Loucy (cell line): ENCODE results near the gene ITGB3.

Experiments
- H2AFZ ChIP-seq: fragments of 200-600 bp; sonication (generic); 2 replicates; pipeline ENCODE4 v1.6.0; 2016; ENCODE audit warnings: antibody characterized with exemption, mild to moderate bottlenecking, low read length, moderate library complexity
- H3F3A ChIP-seq: fragments of 200-600 bp; 2 replicates; pipeline ENCODE4 v1.6.0; 2016; ENCODE audit warnings: antibody characterized with exemption, low read depth, mild to moderate bottlenecking
- H3K27me3 ChIP-seq: fragments of 200-600 bp; sonication (generic); 2 replicates; pipeline ENCODE4 v1.6.1; 2014; ENCODE audit warnings: low read length, mild to moderate bottlenecking; ENCODE audit not compliant: insufficient read depth, poor library complexity, severe bottlenecking
- H3K36me3 ChIP-seq: fragments of 200-600 bp; sonication (generic); 2 replicates; pipeline ENCODE4 v1.6.1; 2016; ENCODE audit warnings: low read length; ENCODE audit not compliant: insufficient read depth
- H3K4me1 ChIP-seq: fragments of 200-600 bp; sonication (generic); 2 replicates; pipeline ENCODE4 v1.5.1; 2014; ENCODE audit warnings: low read length, mild to moderate bottlenecking; ENCODE audit not compliant: insufficient read depth, poor library complexity, severe bottlenecking
- H3K4me2 ChIP-seq: fragments of 200-600 bp; sonication (generic); 2 replicates; pipeline ENCODE4 v1.6.0; 2014; ENCODE audit warnings: antibody characterized with exemption, low read length, low read depth, mild to moderate bottlenecking; ENCODE audit not compliant: poor library complexity, severe bottlenecking
- H3K4me3 ChIP-seq: fragments of 200-600 bp; sonication (generic); 2 replicates; pipeline ENCODE4 v1.5.1; 2014; ENCODE audit warnings: low read length, mild to moderate bottlenecking, mixed read lengths; ENCODE audit not compliant: poor library complexity, severe bottlenecking
- H3K79me2 ChIP-seq: fragments of 200-600 bp; sonication (generic); 2 replicates; pipeline ENCODE4 v1.6.1; 2014; ENCODE audit warnings: low read length; ENCODE audit not compliant: insufficient read depth
- H3K9ac ChIP-seq: fragments of 200-600 bp; sonication (generic); 2 replicates; pipeline ENCODE4 v1.6.0; 2014; ENCODE audit warnings: mild to moderate bottlenecking, low read depth, low read length, moderate library complexity; ENCODE audit not compliant: poor library complexity, severe bottlenecking
- H3K9me2 ChIP-seq: fragments of 200-600 bp; sonication (generic); replicated peaks from 2 replicates; pipeline ENCODE4 v1.6.1; 2016; ENCODE audit warnings: low read depth, low read length, mixed read lengths
- H3K9me3 ChIP-seq: fragments of 200-600 bp; sonication (generic); 2 replicates; pipeline ENCODE4 v1.6.1; 2014; ENCODE audit warnings: mild to moderate bottlenecking, antibody characterized with exemption, low read length, low read depth; ENCODE audit not compliant: insufficient read depth
- H4K20me1 ChIP-seq: fragments of 200-600 bp; sonication (generic); 2 replicates; pipeline ENCODE4 v1.6.0; 2014; ENCODE audit warnings: antibody characterized with exemption, low read length, mild to moderate bottlenecking; ENCODE audit not compliant: insufficient read depth, poor library complexity, severe bottlenecking
- EZH2phosphoT487 ChIP-seq: fragments of 200-600 bp; IDR thresholded peaks from 2 replicates; pipeline ENCODE4 v1.6.1; 2018; ENCODE audit warnings: antibody characterized with exemption, mild to moderate bottlenecking, moderate library complexity, borderline replicate concordance
- TF ChIP-seq, protein P1 (sequence below): fragments of 200-600 bp; sonication (generic); conservative IDR thresholded peaks from 2 replicates; pipeline ENCODE4 v1.5.1; 2014; ENCODE audit warnings: mild to moderate bottlenecking, antibody characterized with exemption, low read length

ITGB3 gene

DNA sequence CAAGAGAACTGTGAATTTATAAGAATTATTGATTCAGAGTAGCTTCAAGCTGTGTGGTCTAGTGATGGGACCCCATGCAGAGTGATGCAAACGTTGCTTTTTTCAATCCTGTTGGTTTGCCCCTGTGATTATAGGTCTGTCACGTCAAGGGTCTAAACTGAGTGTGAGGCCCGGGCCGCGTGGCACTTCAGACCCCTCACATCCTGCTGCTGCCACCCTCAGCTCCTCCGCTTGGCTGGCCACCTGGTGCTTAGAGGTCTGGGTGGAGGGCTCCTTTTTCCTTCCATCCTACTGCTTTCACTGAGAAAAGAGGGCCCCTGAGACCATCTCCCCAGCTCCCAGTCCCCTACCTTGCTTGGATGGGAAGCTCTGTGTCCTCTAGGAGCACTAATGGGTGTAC is 32.5 kb upstream of the ITGB3 start:
- H3K4me1 ChIP-seq: peaks cover 61% of the 10 kb centered on the region
- no peaks in the 10 kb centered on the region for H3K79me2 ChIP-seq
- peak overlapping the region; percentile 49 for H3K4me3 ChIP-seq
- no peaks in the 10 kb centered on the region for H3K27me3 ChIP-seq
- H3K36me3 ChIP-seq: no peaks in the 10 kb centered on the region
- no peaks in the 10 kb centered on the region for H4K20me1 ChIP-seq
- H3F3A ChIP-seq: no peaks in the 10 kb centered on the region; the same call in 1 of the 2 replicates
- H3K9me3 ChIP-seq: no peaks in the 10 kb centered on the region; the same call in 1 of the 2 replicates
- TF ChIP-seq EZH2phosphoT487: no peak
- TF ChIP-seq, protein P1, sequence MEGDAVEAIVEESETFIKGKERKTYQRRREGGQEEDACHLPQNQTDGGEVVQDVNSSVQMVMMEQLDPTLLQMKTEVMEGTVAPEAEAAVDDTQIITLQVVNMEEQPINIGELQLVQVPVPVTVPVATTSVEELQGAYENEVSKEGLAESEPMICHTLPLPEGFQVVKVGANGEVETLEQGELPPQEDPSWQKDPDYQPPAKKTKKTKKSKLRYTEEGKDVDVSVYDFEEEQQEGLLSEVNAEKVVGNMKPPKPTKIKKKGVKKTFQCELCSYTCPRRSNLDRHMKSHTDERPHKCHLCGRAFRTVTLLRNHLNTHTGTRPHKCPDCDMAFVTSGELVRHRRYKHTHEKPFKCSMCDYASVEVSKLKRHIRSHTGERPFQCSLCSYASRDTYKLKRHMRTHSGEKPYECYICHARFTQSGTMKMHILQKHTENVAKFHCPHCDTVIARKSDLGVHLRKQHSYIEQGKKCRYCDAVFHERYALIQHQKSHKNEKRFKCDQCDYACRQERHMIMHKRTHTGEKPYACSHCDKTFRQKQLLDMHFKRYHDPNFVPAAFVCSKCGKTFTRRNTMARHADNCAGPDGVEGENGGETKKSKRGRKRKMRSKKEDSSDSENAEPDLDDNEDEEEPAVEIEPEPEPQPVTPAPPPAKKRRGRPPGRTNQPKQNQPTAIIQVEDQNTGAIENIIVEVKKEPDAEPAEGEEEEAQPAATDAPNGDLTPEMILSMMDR: no peak
- peak overlapping the region; percentile 42 for H3K9ac ChIP-seq
- H2AFZ ChIP-seq: no peak overlapping the region
- no peaks in the 10 kb centered on the region for H3K9me2 ChIP-seq
- H3K4me2 ChIP-seq: peak overlapping the region; percentile 81

DNA sequence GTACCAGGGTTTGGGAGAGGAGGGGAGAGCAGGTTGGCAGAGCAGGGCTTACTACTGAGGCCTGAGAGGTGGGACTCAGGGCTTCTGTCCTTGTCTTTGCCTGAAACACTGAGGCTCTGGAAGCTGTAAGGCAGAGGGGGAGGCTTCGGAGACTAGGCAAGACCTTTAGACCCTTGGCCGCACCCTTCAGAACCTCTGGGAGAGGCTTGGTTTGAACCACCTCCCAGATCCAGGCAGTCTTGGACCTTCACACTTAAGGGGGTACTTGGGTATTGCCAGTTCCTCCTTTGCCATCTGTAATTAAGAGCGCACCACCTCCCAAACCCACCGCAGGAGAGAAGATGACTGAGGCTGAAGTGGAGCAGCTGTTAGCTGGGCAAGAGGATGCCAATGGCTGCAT is 31.6 kb upstream of the ITGB3 start:
- Histone ChIP-seq H4K20me1 (no peaks in the 10 kb centered on the region), H3K4me3 (no peak overlapping the region), H3K9ac (peak overlapping the region; percentile 42), H3K27me3 (no peaks in the 10 kb centered on the region), H3K9me3 (no peaks in the 10 kb centered on the region; the same call in 1 of the 2 replicates), H3K4me2 (peak overlapping the region; percentile 81), H3F3A (no peaks in the 10 kb centered on the region; the same call in 1 of the 2 replicates), H3K79me2 (no peaks in the 10 kb centered on the region), H3K36me3 (no peaks in the 10 kb centered on the region), H3K4me1 (peaks cover 59% of the 10 kb centered on the region), H2AFZ (no peak overlapping the region), H3K9me2 (no peaks in the 10 kb centered on the region)
- TF ChIP-seq, protein P1: no peak
- no peak for TF ChIP-seq EZH2phosphoT487

DNA sequence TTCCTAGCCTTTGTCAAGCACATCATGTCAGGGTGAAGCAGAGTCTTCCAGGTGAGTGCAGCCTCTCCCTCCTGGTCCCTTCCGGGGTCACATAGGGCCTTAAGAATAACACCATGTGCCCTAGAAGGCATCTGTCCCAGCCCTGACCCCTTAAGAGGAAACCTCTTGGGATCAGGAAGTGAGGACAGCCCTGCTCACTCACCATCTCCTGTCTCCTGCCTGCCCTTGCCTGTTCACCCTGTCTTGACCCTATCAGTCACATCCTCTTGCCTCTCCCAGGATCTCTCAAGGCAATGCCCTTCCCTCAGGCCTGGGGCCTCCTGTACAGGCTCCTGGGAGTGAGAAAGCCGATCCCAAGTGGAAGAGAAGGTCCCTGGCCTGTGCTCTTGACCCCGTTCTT is 30.6 kb upstream of the ITGB3 start:
- Histone ChIP-seq H3K79me2 (no peaks in the 10 kb centered on the region), H3K4me1 (peaks cover 53% of the 10 kb centered on the region), H3K9ac (no peak overlapping the region), H3K27me3 (no peaks in the 10 kb centered on the region), H2AFZ (no peak overlapping the region), H3K4me2 (no peak overlapping the region), H3K4me3 (no peak overlapping the region), H3K9me2 (no peaks in the 10 kb centered on the region), H3F3A (no peaks in the 10 kb centered on the region; the same call in 1 of the 2 replicates), H3K36me3 (no peaks in the 10 kb centered on the region), H4K20me1 (no peaks in the 10 kb centered on the region), H3K9me3 (no peaks in the 10 kb centered on the region; the same call in 1 of the 2 replicates)
- TF ChIP-seq, protein P1: no peak
- TF ChIP-seq EZH2phosphoT487: no peak
